RWPE2 (cell line): Measurements from ENCODE around the gene LDLRAP1.
A peak's percentile ranks its signal among the peaks of the same experiment; 100 is the strongest.

Experiments used
- ATAC-seq: fragments of 200-7000 bp; cut with Tn5 transposase; 3 replicates; pipeline ENCODE4 v1.9.1; 2021; ENCODE audit warnings: low read depth
- DNase-seq: peaks from one replicate; pipeline ENCODE4 v3.0.0-alpha.2; 2020; ENCODE audit warnings: low spot score
- H3K27ac ChIP-seq: fragments of 450-650 bp; 2 replicates; pipeline ENCODE4 v1.5.1; 2017; ENCODE audit warnings: mild to moderate bottlenecking; ENCODE audit not compliant: poor library complexity, severe bottlenecking
- H3K27me3 ChIP-seq: fragments of 250-450 bp; sonication (Bioruptor Pico); 2 replicates; pipeline ENCODE4 v1.5.1; 2021; ENCODE audit warnings: mild to moderate bottlenecking, moderate library complexity; ENCODE audit not compliant: insufficient read depth, poor library complexity, severe bottlenecking
- H3K36me3 ChIP-seq: fragments of 250-450 bp; sonication (Bioruptor Pico); 2 replicates; pipeline ENCODE4 v1.5.1; 2020; ENCODE audit warnings: low read depth, mild to moderate bottlenecking, moderate library complexity
- H3K4me1 ChIP-seq: fragments of 250-450 bp; sonication (Bioruptor Pico); 2 replicates; pipeline ENCODE4 v1.5.1; 2021; ENCODE audit warnings: mild to moderate bottlenecking, moderate library complexity; ENCODE audit not compliant: insufficient read depth, poor library complexity, severe bottlenecking
- H3K4me3 ChIP-seq: fragments of 250-450 bp; sonication (Bioruptor Pico); 2 replicates; pipeline ENCODE4 v1.5.1; 2021; ENCODE audit warnings: mild to moderate bottlenecking, moderate library complexity; ENCODE audit not compliant: severe bottlenecking
- H3K9me3 ChIP-seq: fragments of 250-450 bp; sonication (Bioruptor Pico); 2 replicates; pipeline ENCODE4 v1.5.1; 2021; ENCODE audit warnings: mild to moderate bottlenecking, moderate library complexity; ENCODE audit not compliant: severe bottlenecking
- CTCF ChIP-seq: fragments of 450-650 bp; IDR thresholded peaks from one replicate; pipeline ENCODE4 v1.5.1; 2017; ENCODE audit warnings: mild to moderate bottlenecking, moderate library complexity; ENCODE audit not compliant: poor library complexity, severe bottlenecking

The LDLRAP1 gene

GRCh38 chr1:25573591-25573930, 30.2 kb downstream of the LDLRAP1 start:
- no peaks in the 10 kb centered on the region for H3K9me3 ChIP-seq
- DNase-seq (no peak), ATAC-seq (peak; percentile 53)
- H3K27ac ChIP-seq, result no peak overlapping the region
- H3K36me3 ChIP-seq, result no peaks in the 10 kb centered on the region
- TF ChIP-seq CTCF, result no peak
- H3K4me1 ChIP-seq, result peaks cover 27% of the 10 kb centered on the region
- H3K4me3 ChIP-seq, result no peak overlapping the region
- H3K27me3 ChIP-seq, result no peaks in the 10 kb centered on the region

GRCh38 chr1:25573961-25574360, 30.6 kb downstream of the LDLRAP1 start:
- no peak for TF ChIP-seq CTCF
- Histone ChIP-seq H3K9me3 (no peaks in the 10 kb centered on the region), H3K4me3 (no peak overlapping the region), H3K27me3 (no peaks in the 10 kb centered on the region), H3K27ac (no peak overlapping the region), H3K36me3 (no peaks in the 10 kb centered on the region), H3K4me1 (peaks cover 23% of the 10 kb centered on the region)
- no peak for DNase-seq
- ATAC-seq, result no peak; the same call in 2 of the 3 replicates

- H3K4me3 ChIP-seq, result no peak overlapping the region
- ATAC-seq, result no peak
- no peaks in the 10 kb centered on the region for H3K36me3 ChIP-seq
- no peak overlapping the region for H3K27ac ChIP-seq
- H3K9me3 ChIP-seq, result no peaks in the 10 kb centered on the region
- H3K4me1 ChIP-seq, result peaks cover 12% of the 10 kb centered on the region
- DNase-seq, result no peak
- no peak for TF ChIP-seq CTCF
- H3K27me3 ChIP-seq, result no peaks in the 10 kb centered on the region
Observed at GRCh38 chr1:25575191-25575590, 31.8 kb downstream of the LDLRAP1 start.

- TF ChIP-seq CTCF, result no peak
- Histone ChIP-seq H3K36me3 (no peaks in the 10 kb centered on the region), H3K9me3 (no peaks in the 10 kb centered on the region), H3K27ac (no peak overlapping the region), H3K27me3 (no peaks in the 10 kb centered on the region), H3K4me1 (peaks cover 12% of the 10 kb centered on the region), H3K4me3 (no peak overlapping the region)
- DNase-seq (no peak), ATAC-seq (no peak)
Observed at GRCh38 chr1:25576459-25577133, 33.2 kb downstream of the LDLRAP1 start.

- H3K4me3 ChIP-seq, result no peak overlapping the region
- ATAC-seq (no peak), DNase-seq (no peak)
- no peaks in the 10 kb centered on the region for H3K36me3 ChIP-seq
- no peak for TF ChIP-seq CTCF
- no peaks in the 10 kb centered on the region for H3K9me3 ChIP-seq
- H3K27ac ChIP-seq, result no peak overlapping the region
- H3K4me1 ChIP-seq, result peaks cover 12% of the 10 kb centered on the region
- no peaks in the 10 kb centered on the region for H3K27me3 ChIP-seq
Observed at GRCh38 chr1:25577134-25577920, 33.9 kb downstream of the LDLRAP1 start.
